Activated naive CD4-positive, alpha-beta T cell treated with anti-CD3 and anti-CD28 coated beads for 36 hours (primary cell): ENCODE measurements around the gene RNF212. TPM values are rescaled to one million over a fixed set of nuclear protein-coding genes. Genes with fewer than 3 reads are reported as not detected.

Experiments used
- CTCF ChIA-PET: fragments of 350-600 bp; sonication (Branson Sonifier 250); formaldehyde crosslinking; loops from one replicate; lab custom pipeline; 2021; ENCODE audit warnings: antibody characterized with exemption; lab: Charles Lee
- DNase-seq: peaks from one replicate; pipeline ENCODE4 v3.0.0-alpha.2; 2020
- H3K27ac Mint-ChIP-seq: one replicate; pipeline ENCODE4 v1.8.0; 2021; ENCODE audit warnings: mild to moderate bottlenecking, mixed read lengths
- H3K27me3 Mint-ChIP-seq: one replicate; pipeline ENCODE4 v1.8.0; 2021; ENCODE audit warnings: low read depth, mixed read lengths
- H3K36me3 Mint-ChIP-seq: one replicate; pipeline ENCODE4 v1.8.0; 2021; ENCODE audit warnings: low read depth, mixed read lengths
- H3K4me1 Mint-ChIP-seq: one replicate; pipeline ENCODE4 v1.8.0; 2021; ENCODE audit warnings: low read depth, mixed read lengths
- H3K4me3 Mint-ChIP-seq: one replicate; pipeline ENCODE4 v1.8.0; 2021; ENCODE audit warnings: mild to moderate bottlenecking, moderate library complexity, mixed read lengths
- H3K9me3 Mint-ChIP-seq: one replicate; pipeline ENCODE4 v1.8.0; 2021; ENCODE audit warnings: mixed read lengths
- intact Hi-C: fragments of 100-400 bp; cut with micrococcal nuclease; formaldehyde crosslinking; loops from one replicate; pipeline ENCODE4 v1.15.1; 2023
- total RNA-seq, 2 experiments: library from RNA; stranded (reverse); gene quantifications; one replicate each; pipeline ENCODE4 v1.2.3, GENCODE V29; 2021

RNF212 gene
- total RNA-seq, 2 experiments from 2014 or later, result 0.98 to 2.2 TPM

- Mint-ChIP-seq H3K27ac (no peak overlapping the region), H3K4me3 (no peak overlapping the region), H3K9me3 (peaks cover 2% of the 10 kb centered on the region), H3K4me1 (peaks cover 2% of the 10 kb centered on the region), H3K36me3 (no peaks in the 10 kb centered on the region), H3K27me3 (peaks cover 9% of the 10 kb centered on the region)
- DNase-seq, result no peak
- CTCF ChIA-PET, result no interaction called here
- intact Hi-C loops, result no loop called here
Measured at GRCh38 chr4:1041147-1041935, 72.0 kb downstream of the RNF212 start.

- Mint-ChIP-seq H3K9me3 (peaks cover 2% of the 10 kb centered on the region), H3K36me3 (no peaks in the 10 kb centered on the region), H3K27ac (no peak overlapping the region), H3K4me1 (peaks cover 2% of the 10 kb centered on the region), H3K4me3 (no peak overlapping the region), H3K27me3 (peaks cover 7% of the 10 kb centered on the region)
- CTCF ChIA-PET, result no interaction called here
- DNase-seq, result no peak
- intact Hi-C loops, result no loop called here
Measured at GRCh38 chr4:1040344-1041146, 72.8 kb downstream of the RNF212 start.

- no peak overlapping the region for H3K4me3 Mint-ChIP-seq
- CTCF ChIA-PET, result no interaction called here
- peaks cover 2% of the 10 kb centered on the region for H3K9me3 Mint-ChIP-seq
- intact Hi-C loops, result no loop called here
- no peaks in the 10 kb centered on the region for H3K36me3 Mint-ChIP-seq
- peaks cover 3% of the 10 kb centered on the region for H3K27me3 Mint-ChIP-seq
- no peak overlapping the region for H3K27ac Mint-ChIP-seq
- peaks cover 2% of the 10 kb centered on the region for H3K4me1 Mint-ChIP-seq
- no peak for DNase-seq
Measured at GRCh38 chr4:1039493-1040343, 73.6 kb downstream of the RNF212 start.

GRCh38 chr4:1038948-1039492 is 74.3 kb downstream of the RNF212 start:
- no peak for DNase-seq
- Mint-ChIP-seq H3K4me3 (no peak overlapping the region), H3K4me1 (peaks cover 2% of the 10 kb centered on the region), H3K27me3 (peaks cover 3% of the 10 kb centered on the region), H3K9me3 (peaks cover 2% of the 10 kb centered on the region), H3K27ac (no peak overlapping the region), H3K36me3 (no peaks in the 10 kb centered on the region)
- CTCF ChIA-PET, result no interaction called here
- intact Hi-C loops, result no loop called here

GRCh38 chr4:1036976-1037810 is 76.2 kb downstream of the RNF212 start:
- H3K9me3 Mint-ChIP-seq, result no peaks in the 10 kb centered on the region
- H3K27me3 Mint-ChIP-seq, result no peaks in the 10 kb centered on the region
- no peaks in the 10 kb centered on the region for H3K36me3 Mint-ChIP-seq
- no peak for DNase-seq
- CTCF ChIA-PET, result no interaction called here
- no peak overlapping the region for H3K27ac Mint-ChIP-seq
- H3K4me1 Mint-ChIP-seq, result no peaks in the 10 kb centered on the region
- H3K4me3 Mint-ChIP-seq, result no peak overlapping the region
- intact Hi-C loops, result no loop called here

- CTCF ChIA-PET, result interaction anchor here (0.8 kb wide), 1 partner anchor 14 kb away, joined by 3 read pairs; no protein-coding TSS in a partner anchor
- H3K36me3 Mint-ChIP-seq, result no peaks in the 10 kb centered on the region
- H3K4me3 Mint-ChIP-seq, result no peak overlapping the region
- H3K27me3 Mint-ChIP-seq, result no peaks in the 10 kb centered on the region
- H3K9me3 Mint-ChIP-seq, result no peaks in the 10 kb centered on the region
- no peak overlapping the region for H3K27ac Mint-ChIP-seq
- intact Hi-C loops, result no loop called here
- no peak for DNase-seq
- H3K4me1 Mint-ChIP-seq, result no peaks in the 10 kb centered on the region
Measured at GRCh38 chr4:1036095-1036494, 77.3 kb downstream of the RNF212 start.

- CTCF ChIA-PET, result interaction anchor here (0.8 kb wide), 1 partner anchor 14 kb away, joined by 3 read pairs; no protein-coding TSS in a partner anchor
Measured at GRCh38 chr4:1035510-1035909, 77.9 kb downstream of the RNF212 start.

GRCh38 chr4:1033840-1034551 is 79.4 kb downstream of the RNF212 start:
- no peak for DNase-seq
- no peak overlapping the region for H3K4me3 Mint-ChIP-seq
- no peaks in the 10 kb centered on the region for H3K27me3 Mint-ChIP-seq
- CTCF ChIA-PET, result no interaction called here
- intact Hi-C loops, result no loop called here
- H3K4me1 Mint-ChIP-seq, result no peaks in the 10 kb centered on the region
- H3K36me3 Mint-ChIP-seq, result no peaks in the 10 kb centered on the region
- H3K27ac Mint-ChIP-seq, result no peak overlapping the region
- H3K9me3 Mint-ChIP-seq, result no peaks in the 10 kb centered on the region

More at GRCh38 chr4:1035510-1035909, 77.9 kb downstream of the RNF212 start:
- DNase-seq, result no peak
- no peak overlapping the region for H3K4me3 Mint-ChIP-seq
- H3K9me3 Mint-ChIP-seq, result no peaks in the 10 kb centered on the region
- H3K36me3 Mint-ChIP-seq, result no peaks in the 10 kb centered on the region
- intact Hi-C loops, result no loop called here
- H3K4me1 Mint-ChIP-seq, result no peaks in the 10 kb centered on the region
- H3K27me3 Mint-ChIP-seq, result no peaks in the 10 kb centered on the region
- no peak overlapping the region for H3K27ac Mint-ChIP-seq

GRCh38 chr4:1032861-1033260 is 80.5 kb downstream of the RNF212 start:
- intact Hi-C loops, result no loop called here
- H3K27ac Mint-ChIP-seq, result no peak overlapping the region
- no peaks in the 10 kb centered on the region for H3K36me3 Mint-ChIP-seq
- DNase-seq, result no peak
- H3K4me3 Mint-ChIP-seq, result no peak overlapping the region
- no peaks in the 10 kb centered on the region for H3K27me3 Mint-ChIP-seq
- no peaks in the 10 kb centered on the region for H3K9me3 Mint-ChIP-seq
- no peaks in the 10 kb centered on the region for H3K4me1 Mint-ChIP-seq
- CTCF ChIA-PET, result no interaction called here

- CTCF ChIA-PET, result no interaction called here
- H3K9me3 Mint-ChIP-seq, result no peaks in the 10 kb centered on the region
- H3K36me3 Mint-ChIP-seq, result no peaks in the 10 kb centered on the region
- intact Hi-C loops, result no loop called here
- DNase-seq, result no peak
- no peaks in the 10 kb centered on the region for H3K27me3 Mint-ChIP-seq
- H3K27ac Mint-ChIP-seq, result no peak overlapping the region
- no peak overlapping the region for H3K4me3 Mint-ChIP-seq
- no peaks in the 10 kb centered on the region for H3K4me1 Mint-ChIP-seq
Measured at GRCh38 chr4:1031956-1032795, 81.2 kb downstream of the RNF212 start.
